ENCODE results near the gene ALAS2.

DNA sequence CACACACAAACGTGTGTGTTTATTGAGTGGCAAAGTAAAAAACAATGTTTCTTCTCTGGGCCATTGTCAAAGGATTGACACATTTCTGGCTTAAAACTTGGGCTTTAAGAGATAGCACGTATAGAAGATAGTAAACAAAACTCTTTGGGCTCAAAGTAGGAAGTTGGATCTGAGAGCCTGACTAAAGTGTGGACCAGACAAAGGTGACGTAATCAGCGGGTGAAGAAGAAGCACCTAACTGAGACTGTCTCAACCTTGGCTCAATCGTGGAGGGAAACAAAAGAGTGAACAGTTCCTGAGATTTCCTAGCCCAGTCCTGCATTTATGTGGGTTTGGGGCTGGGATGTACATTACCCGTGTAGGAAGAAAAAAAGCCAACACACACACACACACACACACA is 50.4 kb downstream of the ALAS2 start:
- TF ChIP-seq CTCF (conservative IDR thresholded peaks at IDR 0.05 in 1 of 2, IDR thresholded peaks at IDR 0.05 in 1 of 2; ENCODE audit: extremely low read depth in 1 of 2, insufficient read depth in 1 of 2, low read depth in 1 of 2, low read length in 2 of 2) (no peak), EZH2 (IDR thresholded peaks at IDR 0.05; ENCODE audit: borderline replicate concordance, low read length) (no peak)
